Esophagus muscularis mucosa (tissue), 4 donors: ENCODE measurements around the gene ADGRB2.

Source experiments
- CTCF ChIP-seq, 3 experiments: fragments of 200-600 bp in 2 of 3; fragments of 450-650 bp in 1 of 3; sonication (generic) in 2 of 3; IDR thresholded peaks; one replicate each; pipeline ENCODE4 v1.5.1; 2017 to 2019; ENCODE audit warnings: antibody characterized with exemption in 3 of 3, mild to moderate bottlenecking in 2 of 3, moderate library complexity in 1 of 3
- EP300 ChIP-seq: sonication (generic); formaldehyde crosslinking; IDR thresholded peaks from one replicate; pipeline ENCODE4 v1.6.1; 2017; ENCODE audit warnings: antibody characterized with exemption
- POLR2A ChIP-seq: fragments of 450-650 bp; IDR thresholded peaks from one replicate; pipeline ENCODE4 v1.6.1; 2017; ENCODE audit warnings: antibody characterized with exemption, moderate library complexity, mild to moderate bottlenecking, low read depth
- POLR2AphosphoS5 ChIP-seq, 2 donors: sonication (generic); formaldehyde crosslinking; IDR thresholded peaks; one replicate each; pipeline ENCODE4 v1.6.1; 2017; ENCODE audit warnings: antibody characterized with exemption in 2 of 2

GRCh38 chr1:31799196-31799894 lies 35.2 kb upstream of the ADGRB2 start:
- TF ChIP-seq POLR2A (no peak), EP300 (no peak), CTCF (IDR thresholded peaks at IDR 0.05) (no peak), POLR2AphosphoS5 (IDR thresholded peaks at IDR 0.05) (no peak)
